HepG2 (cell line): ENCODE data around the gene UBE2Q1. TPM values are rescaled to one million over a fixed set of nuclear protein-coding genes. Genes with fewer than 3 reads are reported as not detected.

Experiments used
- CSRNP1 ChIP-seq: sonication (generic); formaldehyde crosslinking; IDR thresholded peaks from 2 replicates; pipeline ENCODE4 v1.8.1; 2023; ENCODE audit warnings: mild to moderate bottlenecking, missing genetic modification reagents
- GPBP1L1 ChIP-seq: sonication (generic); formaldehyde crosslinking; IDR thresholded peaks from 2 replicates; pipeline ENCODE4 v1.5.0; 2020; ENCODE audit warnings: mild to moderate bottlenecking, missing genetic modification reagents
- HNF1B ChIP-seq: sonication (generic); formaldehyde crosslinking; IDR thresholded peaks from 2 replicates; pipeline ENCODE4 v1.5.1; 2020; ENCODE audit warnings: mild to moderate bottlenecking, moderate library complexity, missing genetic modification reagents
- HNF4G ChIP-seq, 2 experiments: sonication (generic) in 1 of 2; formaldehyde crosslinking in 1 of 2; IDR thresholded peaks; 2 replicates each; pipeline versions ENCODE4 v1.4.0 to v1.6.1; 2011 to 2020; ENCODE audit warnings: borderline replicate concordance in 2 of 2, low read depth in 2 of 2, mild to moderate bottlenecking in 2 of 2, low read length in 1 of 2, missing genetic modification reagents in 1 of 2, moderate library complexity in 1 of 2
- MIER2 ChIP-seq: IDR thresholded peaks from 2 replicates; pipeline ENCODE4 v1.6.1; 2016; ENCODE audit warnings: missing biosample characterization, missing genetic modification reagents
- MTA3 ChIP-seq: sonication (generic); formaldehyde crosslinking; IDR thresholded peaks from 2 replicates; pipeline ENCODE4 v1.4.0; 2020; ENCODE audit warnings: missing genetic modification reagents
- NFKB2 ChIP-seq: sonication (generic); formaldehyde crosslinking; IDR thresholded peaks from 2 replicates; pipeline ENCODE4 v1.4.0; 2020; ENCODE audit warnings: missing genetic modification reagents, borderline replicate concordance
- PRDM15 ChIP-seq: sonication (generic); formaldehyde crosslinking; IDR thresholded peaks from 2 replicates; pipeline ENCODE4 v1.4.0; 2020; ENCODE audit warnings: missing genetic modification reagents
- RCOR2 ChIP-seq: IDR thresholded peaks from 2 replicates; pipeline ENCODE4 v1.6.1; 2016; ENCODE audit warnings: missing biosample characterization, missing genetic modification reagents
- SMYD3 ChIP-seq: sonication (generic); formaldehyde crosslinking; IDR thresholded peaks from 2 replicates; pipeline ENCODE4 v1.8.1; 2023; ENCODE audit warnings: mild to moderate bottlenecking, missing genetic modification reagents
- THAP7 ChIP-seq: sonication (generic); formaldehyde crosslinking; IDR thresholded peaks from 2 replicates; pipeline ENCODE4 v1.8.1; 2023; ENCODE audit warnings: mild to moderate bottlenecking, missing genetic modification reagents
- ZBTB34 ChIP-seq: sonication (generic); formaldehyde crosslinking; IDR thresholded peaks from 2 replicates; pipeline ENCODE4 v1.8.0; 2022; ENCODE audit warnings: mild to moderate bottlenecking, missing genetic modification reagents
- ZNF343 ChIP-seq: sonication (generic); formaldehyde crosslinking; IDR thresholded peaks from 2 replicates; pipeline ENCODE4 v1.4.0; 2020; ENCODE audit warnings: mild to moderate bottlenecking, missing genetic modification reagents
- ZNF569 ChIP-seq: sonication (generic); formaldehyde crosslinking; IDR thresholded peaks from 2 replicates; pipeline ENCODE4 v1.5.0; 2020; ENCODE audit warnings: mild to moderate bottlenecking, missing genetic modification reagents, moderate library complexity, borderline replicate concordance
- ZNF660 ChIP-seq: sonication (generic); formaldehyde crosslinking; IDR thresholded peaks from 2 replicates; pipeline ENCODE4 v1.5.1; 2020; ENCODE audit warnings: mild to moderate bottlenecking, low read depth, missing genetic modification reagents, borderline replicate concordance
- polyA plus RNA-seq, 8 experiments: library from polyadenylated mRNA; depleted of rRNA in 3 of 8; stranded (reverse) in 7 of 8; unstranded in 1 of 8; fragments of >200 nt; fragmentation: Illumina TruSeq in 4 of 8; extraction: Trizol in 4 of 8; gene quantifications; 2 replicates each; pipeline versions ENCODE4 v1.2.1 to v1.2.3, GENCODE V29; 2011 to 2016; ENCODE audit warnings: low read depth in 4 of 8, missing spikeins in 1 of 8, mixed read lengths in 1 of 8; ENCODE audit not compliant: insufficient read depth in 1 of 8
- total RNA-seq, 5 experiments: library from RNA; depleted of rRNA; stranded (reverse); fragments of >200 nt; fragmentation: Illumina TruSeq; extraction: Trizol; gene quantifications; 2 replicates each; pipeline ENCODE4 v1.2.3, GENCODE V29; 2016; ENCODE audit warnings: low read depth in 1 of 5

UBE2Q1 gene
- total and polyA plus RNA-seq, 2 of the 13 experiments (the other 11 are each of a cell fraction or from before 2014, with no cell fraction given) = 11.7 to 41.7 TPM

GRCh38 chr1:154558720-154559465 lies 431 bp upstream of the UBE2Q1 start (continued):
- no peak for TF ChIP-seq GPBP1L1
- TF ChIP-seq ZBTB34 (CRISPR knock-in tag) = peak; percentile 76; the same call in 1 of the 2 replicates
- no peak; the same call in 1 of the 2 replicates for TF ChIP-seq PRDM15 (CRISPR knock-in tag)
- peak; percentile 99 for TF ChIP-seq CSRNP1 (CRISPR knock-in tag)
- TF ChIP-seq HNF4G (IDR thresholded peaks at IDR 0.05; ENCODE audit: borderline replicate concordance, low read depth, low read length) = no peak
- TF ChIP-seq HNF4G (CRISPR knock-in tag; IDR thresholded peaks at IDR 0.05; ENCODE audit: borderline replicate concordance, low read depth) = peak; percentile 54; the same call in 1 of the 2 replicates
- peak; percentile 98 for TF ChIP-seq ZNF343 (CRISPR knock-in tag)
- TF ChIP-seq MTA3 (CRISPR knock-in tag) = no peak
- peak; percentile 78 for TF ChIP-seq RCOR2 (CRISPR knock-in tag)
- TF ChIP-seq SMYD3 (CRISPR knock-in tag) = peak; percentile 98
- TF ChIP-seq THAP7 (CRISPR knock-in tag) = peak; percentile 95; the same call in 1 of the 2 replicates
- peak; percentile 92; the same call in 1 of the 2 replicates for TF ChIP-seq ZNF569 (CRISPR knock-in tag)
- TF ChIP-seq NFKB2 = peak; percentile 99
- TF ChIP-seq ZNF660 (CRISPR knock-in tag) = peak; percentile 90; the same call in 1 of the 2 replicates
- TF ChIP-seq MIER2 (CRISPR knock-in tag) = peak; percentile 87
- TF ChIP-seq HNF1B (CRISPR knock-in tag) = peak; percentile 96
